ENCODE data around the gene STPG2. TPM values are rescaled to one million over a fixed set of nuclear protein-coding genes. Genes with fewer than 3 reads are reported as not detected.

Gene STPG2
- total and polyA plus RNA-seq, 2 donors (not counting 3 experiments of a cell fraction or from before 2014, with no cell fraction given), result not detected

GRCh38 chr4:97548186-97548585, 595.1 kb downstream of the STPG2 start:
- no peaks in the 10 kb centered on the region for H4K20me1 ChIP-seq (replicated peaks; ENCODE audit: control insufficient read depth, extremely low read depth, insufficient read depth, low read length)
- intact Hi-C loops (cut with micrococcal nuclease), result no loop called here
- H3K9me3 ChIP-seq (replicated peaks; ENCODE audit: control insufficient read depth, insufficient read depth, low read length), result no peaks in the 10 kb centered on the region
- H3K9me1 ChIP-seq (replicated peaks; ENCODE audit: control insufficient read depth, extremely low read depth, insufficient read depth, low read length), result no peaks in the 10 kb centered on the region
- no TSS peak for BruUV-seq (replicated peaks)
- dilution Hi-C loops (cut with MboI; ENCODE audit: extremely low pct_ligation_motif_present, low sequenced_read_pairs), result no loop called here
- ChIA-PET CTCF (interaction anchor here (1.0 kb wide), 1 partner anchor 8 kb away, joined by 4 read pairs; no protein-coding TSS in a partner anchor), POLR2A (no interaction called here)
- H2AFZ ChIP-seq (ENCODE audit: low read depth, low read length), result no peak overlapping the region
- no peaks in the 10 kb centered on the region for H3K4me1 ChIP-seq (ENCODE audit: control insufficient read depth, extremely low read depth, insufficient read depth, low read length)
- H3K27me3 ChIP-seq (ENCODE audit: control insufficient read depth in 2 of 2, insufficient read depth in 2 of 2, low read length in 2 of 2), result no peaks in the 10 kb centered on the region
- H3K4me3 ChIP-seq (replicated peaks in 1 of 3; ENCODE audit: insufficient read depth in 1 of 3, low read depth in 1 of 3, low read length in 3 of 3), result no peak overlapping the region
- TF ChIP-seq MYC (IDR thresholded peaks at IDR 0.05; ENCODE audit: low read depth, low read length) (no peak), GATA2 (IDR thresholded peaks at IDR 0.05; ENCODE audit: insufficient read depth, insufficient read length, low read depth, low read length) (no peak), CTCF (IDR thresholded peaks at IDR 0.05; ENCODE audit: extremely low read depth in 1 of 2, insufficient read depth in 1 of 2, low read depth in 1 of 2, low read length in 2 of 2) (no peak), EZH2 (IDR thresholded peaks at IDR 0.05; ENCODE audit: borderline replicate concordance, low read depth, low read length, severe bottlenecking) (no peak), MAX (IDR thresholded peaks at IDR 0.05; ENCODE audit: insufficient read depth, insufficient read length) (no peak)
- no peak overlapping the region for H3K27ac ChIP-seq (ENCODE audit: insufficient read depth, low read depth, low read length)
- no peak overlapping the region for H3K4me2 ChIP-seq (ENCODE audit: insufficient read depth, low read length)
- no peaks in the 10 kb centered on the region for H3K79me2 ChIP-seq (ENCODE audit: control insufficient read depth, insufficient read depth, low read length)
- FAIRE-seq, result no peak
- no peak for DNase-seq (ENCODE audit: low read depth, low spot score)
- H3K36me3 ChIP-seq (ENCODE audit: control insufficient read depth in 2 of 2, extremely low read depth in 1 of 2, insufficient read depth in 2 of 2, low read length in 2 of 2), result no peaks in the 10 kb centered on the region
- no peak overlapping the region for H3K9ac ChIP-seq (replicated peaks; ENCODE audit: extremely low read depth, insufficient read depth, low read length)

- ChIA-PET CTCF (interaction anchor here (0.7 to 1.4 kb wide), 5 partner anchors 24 to 190 kb away, joined by 3 to 4 read pairs (median 3); no protein-coding TSS in a partner anchor), POLR2A (no interaction called here)
- peak; percentile 90 for DNase-seq (ENCODE audit: low read depth, low spot score)
- TF ChIP-seq JUN (IDR thresholded peaks at IDR 0.05; ENCODE audit: borderline replicate concordance, insufficient read depth, insufficient read length, low read depth), result peak; percentile 13
- no peak for TF ChIP-seq MYC (IDR thresholded peaks at IDR 0.05; ENCODE audit: low read depth, low read length)
- Histone ChIP-seq H3K9me1 (replicated peaks; ENCODE audit: control insufficient read depth, extremely low read depth, insufficient read depth, low read length) (no peaks in the 10 kb centered on the region), H3K4me1 (ENCODE audit: control insufficient read depth, extremely low read depth, insufficient read depth, low read length) (peaks cover 10% of the 10 kb centered on the region), H3K36me3 (ENCODE audit: control insufficient read depth in 2 of 2, extremely low read depth in 1 of 2, insufficient read depth in 2 of 2, low read length in 2 of 2) (no peaks in the 10 kb centered on the region), H3K79me2 (ENCODE audit: control insufficient read depth, insufficient read depth, low read length) (no peaks in the 10 kb centered on the region), H3K9me3 (replicated peaks; ENCODE audit: control insufficient read depth, insufficient read depth, low read length) (no peaks in the 10 kb centered on the region), H3K4me2 (ENCODE audit: insufficient read depth, low read length) (no peak overlapping the region), H3K27me3 (ENCODE audit: control insufficient read depth in 2 of 2, insufficient read depth in 2 of 2, low read length in 2 of 2) (no peaks in the 10 kb centered on the region), H3K4me3 (replicated peaks in 1 of 3; ENCODE audit: insufficient read depth in 1 of 3, low read depth in 1 of 3, low read length in 3 of 3) (no peak overlapping the region), H4K20me1 (replicated peaks; ENCODE audit: control insufficient read depth, extremely low read depth, insufficient read depth, low read length) (no peaks in the 10 kb centered on the region), H3K27ac (ENCODE audit: insufficient read depth, low read depth, low read length) (no peak overlapping the region), H2AFZ (ENCODE audit: low read depth, low read length) (no peak overlapping the region), H3K9ac (replicated peaks; ENCODE audit: extremely low read depth, insufficient read depth, low read length) (no peak overlapping the region)
- no TSS peak for BruUV-seq (replicated peaks)
- peak; percentile 4 for FAIRE-seq
- intact Hi-C loops (cut with micrococcal nuclease), result no loop called here
- dilution Hi-C loops (cut with MboI; ENCODE audit: extremely low pct_ligation_motif_present, low sequenced_read_pairs), result no loop called here
Observed at GRCh38 chr4:97531351-97531750, 611.9 kb downstream of the STPG2 start.

All from endothelial cell of umbilical vein (primary cell).